Measurements from ENCODE around the gene SPP1.
"Not testable (repeated sequence)": the region's sequence is repeated elsewhere in the genome, so short reads cannot be mapped to it uniquely, and the experiment has no call there.

The SPP1 gene

GRCh38 chr4:87975466-87975865 is at the start of gene SPP1:
SPP1 (plus strand) TSS chr4:87975714; CDS start chr4:87976896, 1,182 bp downstream.
- no peak for DNase-seq (ENCODE audit: low read depth in 2 of 2, low spot score in 1 of 2)

DNA sequence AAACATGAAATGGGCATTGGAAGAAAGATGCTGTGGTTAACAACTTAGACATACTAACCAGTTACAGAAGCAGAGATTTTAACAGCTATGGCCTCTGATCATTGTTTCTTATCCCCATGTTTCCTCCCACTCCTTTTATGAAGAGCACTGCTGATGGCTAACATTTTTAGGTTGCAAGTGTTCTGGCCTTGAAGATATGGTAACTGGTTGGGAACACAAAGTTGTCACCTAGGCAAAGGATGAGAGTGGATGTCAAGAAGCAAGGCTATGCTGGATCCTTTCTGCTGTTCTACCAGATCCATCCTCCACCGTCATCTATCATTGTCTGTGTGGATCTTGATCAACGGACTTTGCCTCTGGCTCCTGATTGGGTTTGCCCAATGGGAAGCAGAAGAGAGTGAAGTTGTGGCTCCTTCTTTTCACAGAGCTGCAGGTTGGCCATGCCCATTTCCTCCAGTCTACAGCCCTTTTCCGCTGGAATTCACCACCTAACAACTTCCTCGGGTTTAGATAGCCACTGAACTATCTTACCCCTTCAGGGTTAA is 48.9 kb upstream of the SPP1 start:
- DNase-seq (ENCODE audit: low read depth in 2 of 2, low spot score in 1 of 2) = no peak

DNA sequence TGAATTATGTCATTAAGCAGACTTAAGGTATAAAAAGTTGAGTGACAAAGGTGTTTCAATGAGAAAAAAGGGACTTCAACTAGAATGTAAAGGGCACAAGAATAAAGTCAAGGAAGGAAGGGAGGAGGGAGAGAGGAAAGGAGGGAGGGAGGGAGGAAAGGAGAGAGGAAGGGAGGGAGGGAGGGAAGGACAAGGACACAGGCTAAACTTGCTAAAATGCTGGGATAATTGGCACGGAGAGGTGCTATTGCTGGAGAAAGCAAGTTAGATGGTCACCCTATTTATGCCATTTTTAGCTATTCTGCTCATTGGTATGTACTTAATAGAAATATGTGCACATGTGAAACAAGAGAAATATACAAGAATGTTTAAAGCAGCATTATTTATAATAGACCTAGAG is 44.9 kb upstream of the SPP1 start:
- DNase-seq (ENCODE audit: low read depth in 2 of 2, low spot score in 1 of 2) = no peak

GRCh38 chr4:87931932-87932331 is 43.6 kb upstream of the SPP1 start:
- DNase-seq (ENCODE audit: low read depth in 2 of 2, low spot score in 1 of 2) = no peak

GRCh38 chr4:87932718-87933141 is 42.8 kb upstream of the SPP1 start:
- DNase-seq (ENCODE audit: low read depth in 2 of 2, low spot score in 1 of 2) = no peak

- no peak for DNase-seq (ENCODE audit: low read depth in 2 of 2, low spot score in 1 of 2)
Measured at GRCh38 chr4:87933337-87933736, 42.2 kb upstream of the SPP1 start.

DNA sequence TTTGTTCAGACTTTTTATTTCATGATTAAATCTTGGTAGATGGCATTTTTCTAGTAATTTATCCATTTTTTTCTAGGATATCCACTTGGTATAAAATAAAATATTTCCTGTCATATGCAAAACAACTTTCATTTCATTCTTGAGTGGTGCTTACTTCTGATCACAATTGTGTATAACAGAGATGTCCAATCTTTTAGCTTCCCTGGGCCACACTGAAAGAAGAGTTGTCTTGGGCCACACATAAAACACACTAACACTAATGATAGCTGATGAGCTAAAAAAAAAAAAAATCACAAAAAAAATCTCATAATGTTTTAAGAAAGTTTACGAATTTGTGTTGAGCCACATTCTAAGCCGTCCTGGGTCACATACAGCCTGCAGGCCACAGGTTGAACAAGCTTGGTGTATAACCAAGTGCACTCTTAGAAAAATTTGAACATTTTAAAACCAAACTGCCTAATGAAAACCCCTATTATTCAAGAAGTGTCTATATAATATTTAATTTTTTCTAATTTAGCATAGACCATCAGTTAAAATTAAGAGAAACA is 41.3 kb upstream of the SPP1 start:
- no peak for DNase-seq (ENCODE audit: low read depth in 2 of 2, low spot score in 1 of 2)

GRCh38 chr4:87934973-87935372 is 40.5 kb upstream of the SPP1 start:
- DNase-seq (ENCODE audit: low read depth in 2 of 2, low spot score in 1 of 2) = no peak

GRCh38 chr4:87935954-87936353 is 39.6 kb upstream of the SPP1 start:
- DNase-seq (ENCODE audit: low read depth in 2 of 2, low spot score in 1 of 2) = not testable (repeated sequence)

DNA sequence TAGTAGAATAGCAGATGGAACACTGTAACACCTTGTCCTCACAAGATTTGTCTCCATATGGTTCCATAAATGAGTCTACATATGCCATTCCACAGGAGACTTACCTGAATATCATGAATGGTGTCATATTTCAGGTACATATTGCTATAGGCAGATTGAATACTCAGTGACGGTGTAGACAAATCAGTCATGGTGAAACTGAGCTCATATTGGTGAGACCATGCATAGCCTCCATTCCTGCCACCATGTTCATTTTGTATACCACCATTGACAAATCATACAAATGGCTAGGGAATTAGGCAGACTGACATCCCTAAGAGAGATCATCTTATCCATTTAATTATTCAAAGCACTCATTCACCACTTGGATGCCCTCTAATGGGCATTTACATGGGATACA is 38.0 kb upstream of the SPP1 start:
- no peak for DNase-seq (ENCODE audit: low read depth in 2 of 2, low spot score in 1 of 2)

- DNase-seq (ENCODE audit: low read depth in 2 of 2, low spot score in 1 of 2) = no peak
Measured at GRCh38 chr4:87938746-87939145, 36.8 kb upstream of the SPP1 start.

DNA sequence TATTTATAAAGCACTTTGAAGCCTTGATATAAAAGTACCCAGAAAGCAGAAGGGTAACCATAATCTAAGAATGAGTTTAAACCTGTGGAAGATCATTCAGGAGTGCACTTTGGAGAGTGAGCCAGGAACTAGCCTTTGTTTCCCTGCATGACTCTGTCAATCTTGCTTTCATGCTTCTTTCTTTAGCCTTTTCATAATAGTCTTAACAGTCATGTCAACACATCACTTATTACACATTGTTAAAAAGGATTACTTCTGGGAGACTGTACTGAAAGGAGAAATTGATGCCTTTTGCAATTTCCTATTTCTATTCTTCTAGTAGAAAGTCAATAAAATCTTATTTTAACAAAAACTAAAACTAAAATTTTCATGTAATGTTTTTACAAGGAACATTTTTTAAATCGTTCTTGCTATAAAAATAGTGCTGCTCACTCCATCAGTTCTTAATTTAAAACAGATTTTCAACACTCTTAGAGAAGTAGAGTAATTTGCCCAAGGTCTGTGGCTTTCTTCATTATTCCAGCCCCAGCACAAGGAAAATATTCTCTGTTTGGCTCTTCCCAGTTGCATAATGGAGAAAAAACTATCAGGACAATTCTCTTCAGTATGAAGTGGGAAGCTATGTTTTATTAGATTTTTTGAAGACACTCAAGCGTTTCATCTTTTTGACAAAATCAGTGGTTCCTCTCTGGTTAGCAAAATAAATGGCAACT is 35.4 kb upstream of the SPP1 start:
- no peak for DNase-seq (ENCODE audit: low read depth in 2 of 2, low spot score in 1 of 2)

- not testable (repeated sequence) for DNase-seq (ENCODE audit: low read depth in 2 of 2, low spot score in 1 of 2)
Measured at GRCh38 chr4:87940809-87941208, 34.7 kb upstream of the SPP1 start.

DNA sequence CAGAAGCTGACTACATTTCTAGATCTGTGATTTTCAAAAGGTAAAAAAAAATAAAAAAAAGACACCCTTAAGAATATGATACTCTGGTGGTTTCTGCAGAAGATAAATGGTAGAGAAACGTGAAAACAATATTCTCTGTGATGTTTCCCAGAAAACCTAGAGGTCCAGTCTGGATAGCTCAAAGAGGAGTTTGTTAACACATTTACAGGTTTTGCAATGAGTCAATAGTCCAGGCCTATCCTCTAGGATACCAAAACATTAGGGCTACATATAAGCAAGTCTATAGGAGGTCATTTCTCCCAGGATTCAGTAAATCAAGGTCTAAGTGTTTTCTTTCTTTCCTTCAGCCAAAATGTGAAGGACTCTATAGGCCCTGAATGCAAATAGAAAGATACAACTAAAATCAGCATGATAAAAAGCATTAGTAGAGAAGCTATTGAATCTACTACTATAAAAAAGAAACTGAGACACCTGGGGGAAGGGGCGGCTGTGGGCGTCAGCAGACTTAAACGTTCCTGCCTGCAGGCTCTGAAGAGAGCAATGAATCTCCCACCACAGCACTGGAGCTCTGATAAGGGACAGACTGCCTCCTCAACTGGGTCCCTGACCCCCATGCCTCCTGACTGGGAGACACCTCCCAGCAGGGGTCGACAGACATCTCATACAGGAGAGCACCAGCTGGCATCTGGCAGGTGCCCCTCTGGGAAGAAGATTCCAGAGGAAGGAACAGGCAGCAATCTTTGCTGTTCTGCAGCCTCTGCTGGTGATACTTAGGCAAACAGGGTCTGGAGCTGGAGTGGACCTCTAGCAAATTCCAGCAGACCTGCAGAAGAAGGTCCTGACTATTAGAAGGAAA is 33.7 kb upstream of the SPP1 start:
- no peak for DNase-seq (ENCODE audit: low read depth in 2 of 2, low spot score in 1 of 2)

DNA sequence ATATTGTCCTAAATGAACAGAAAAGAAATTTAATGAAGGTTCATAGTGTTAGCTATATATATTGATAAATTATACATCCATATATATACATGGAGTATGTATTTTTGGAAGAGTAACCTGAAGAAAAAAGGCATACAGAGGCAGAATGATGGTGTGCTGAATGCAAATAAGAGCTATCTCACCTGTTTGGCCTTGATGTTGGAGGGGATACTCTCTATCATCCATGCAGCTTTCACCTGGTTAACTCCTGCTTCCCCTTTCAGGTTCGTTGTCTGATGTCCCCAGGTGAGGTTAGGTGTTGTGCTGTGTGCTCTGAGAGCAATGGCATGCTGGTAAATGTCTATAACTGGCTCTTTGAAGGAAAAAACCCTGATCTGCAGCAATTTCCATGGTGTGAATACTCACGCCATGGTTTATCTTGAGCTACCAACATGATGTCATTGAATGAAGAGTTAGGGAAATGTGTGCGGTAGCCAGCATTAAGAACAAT is 31.8 kb upstream of the SPP1 start:
- no peak for DNase-seq (ENCODE audit: low read depth in 2 of 2, low spot score in 1 of 2)

DNA sequence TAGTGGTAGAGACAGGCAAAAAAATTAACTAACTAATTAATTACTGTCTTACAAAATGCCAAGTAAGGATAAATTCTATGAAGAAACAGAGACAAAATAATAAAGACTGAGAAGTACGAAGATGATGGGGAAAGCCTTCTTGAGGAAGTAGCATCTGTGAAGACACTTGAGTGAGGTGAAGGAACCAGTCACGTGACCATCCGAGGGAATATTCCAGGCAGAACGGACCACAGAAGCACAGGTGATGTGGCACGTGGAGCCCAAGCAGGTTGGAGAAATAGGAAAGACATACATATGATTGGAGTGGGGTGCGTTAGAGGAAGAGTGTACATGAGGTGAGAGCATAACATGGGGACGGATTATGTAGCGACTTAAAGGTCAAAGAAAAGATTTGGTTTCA is 30.5 kb upstream of the SPP1 start:
- DNase-seq (ENCODE audit: low read depth in 2 of 2, low spot score in 1 of 2) = no peak

DNA sequence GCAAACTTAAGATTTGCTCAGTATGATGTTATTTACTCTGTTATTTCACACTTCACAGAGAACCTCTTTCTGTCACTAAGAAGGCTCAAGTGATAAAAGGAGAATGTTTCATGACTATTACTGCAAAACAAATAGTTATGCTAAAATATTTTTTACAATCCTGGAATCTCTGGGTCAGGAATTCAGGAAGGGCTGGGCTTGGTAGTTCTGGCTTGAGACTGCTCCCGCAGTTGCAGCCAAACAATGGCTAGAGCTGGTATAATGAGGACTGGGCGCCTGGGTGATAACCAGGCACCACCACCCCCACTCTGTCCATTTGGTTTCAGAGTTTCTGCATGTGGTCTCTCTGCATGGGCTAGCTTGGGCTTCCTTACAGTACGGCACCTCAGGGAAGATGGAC is 28.7 kb upstream of the SPP1 start:
- no peak for DNase-seq (ENCODE audit: low read depth in 2 of 2, low spot score in 1 of 2)

DNA sequence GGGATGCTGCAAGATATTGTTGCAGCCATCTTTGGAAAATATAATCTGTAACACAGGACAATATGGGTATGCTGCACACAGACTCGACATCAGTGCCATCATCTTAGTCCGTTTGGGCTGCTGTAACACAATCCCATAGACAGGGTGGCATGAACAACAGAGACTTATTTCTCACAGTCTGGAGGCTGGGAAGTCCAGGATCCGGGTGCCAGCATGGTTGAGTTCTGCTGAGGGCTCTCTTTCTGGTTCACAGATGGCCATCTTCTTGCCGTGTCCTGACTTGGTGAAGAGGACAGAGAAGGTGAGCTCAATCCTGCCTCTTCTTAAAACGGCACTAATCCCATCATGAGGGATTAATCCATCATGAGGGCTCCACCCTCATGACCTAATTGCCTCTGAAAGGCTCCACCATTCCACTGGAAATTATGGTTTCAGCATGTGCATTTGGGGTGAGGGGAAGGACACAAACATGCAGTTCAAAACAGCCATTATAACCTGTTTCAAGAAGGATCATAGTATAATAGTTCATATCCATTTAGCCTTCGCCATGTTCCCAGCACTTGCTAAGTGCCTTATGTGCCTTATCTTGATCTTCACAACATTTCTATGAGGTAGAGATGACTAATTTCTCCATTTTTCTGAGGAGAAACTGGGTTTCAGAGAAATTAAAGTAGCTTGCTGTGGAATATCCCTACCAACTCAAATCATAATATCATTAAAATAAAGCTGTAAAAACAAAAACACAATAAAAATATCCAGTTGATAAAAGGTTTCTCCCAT is 27.9 kb upstream of the SPP1 start:
- no peak for DNase-seq (ENCODE audit: low read depth in 2 of 2, low spot score in 1 of 2)

DNA sequence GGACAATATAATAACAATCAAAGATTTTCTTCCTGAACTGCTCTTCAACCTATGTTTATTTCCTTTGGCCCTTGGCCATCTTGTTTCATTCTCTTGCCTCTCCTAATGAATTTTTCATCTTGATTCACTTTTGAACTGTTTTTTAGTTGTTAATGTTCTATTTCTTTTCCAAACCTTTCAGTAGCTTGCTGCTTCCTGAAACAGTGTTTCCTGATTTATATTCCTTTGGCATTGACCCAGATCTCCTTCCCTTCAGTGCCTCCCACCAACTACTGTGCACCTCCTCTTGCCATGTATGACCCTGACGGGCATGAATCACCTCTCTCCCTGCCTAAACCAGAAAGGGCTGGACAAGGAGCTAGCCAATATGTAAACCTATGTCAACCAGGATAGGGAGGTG is 25.6 kb upstream of the SPP1 start:
- DNase-seq (ENCODE audit: low read depth in 2 of 2, low spot score in 1 of 2) = no peak

GRCh38 chr4:87950493-87950892 is 25.0 kb upstream of the SPP1 start:
- DNase-seq (ENCODE audit: low read depth in 2 of 2, low spot score in 1 of 2) = no peak

GRCh38 chr4:87950936-87951511 is 24.5 kb upstream of the SPP1 start:
- DNase-seq (ENCODE audit: low read depth in 2 of 2, low spot score in 1 of 2) = no peak
